GM19438 (cell line): ENCODE results near the gene SYT2.
"Not testable (repeated sequence)": the region's sequence is repeated elsewhere in the genome, so short reads cannot be mapped to it uniquely, and the experiment has no call there.

Experiments
- ATAC-seq: cut with Tn5 transposase; IDR thresholded peaks from one replicate; pipeline ENCODE4 v1.9.1; 2021; ENCODE audit warnings: low read depth; ENCODE audit not compliant: unreplicated experiment

The SYT2 gene

DNA sequence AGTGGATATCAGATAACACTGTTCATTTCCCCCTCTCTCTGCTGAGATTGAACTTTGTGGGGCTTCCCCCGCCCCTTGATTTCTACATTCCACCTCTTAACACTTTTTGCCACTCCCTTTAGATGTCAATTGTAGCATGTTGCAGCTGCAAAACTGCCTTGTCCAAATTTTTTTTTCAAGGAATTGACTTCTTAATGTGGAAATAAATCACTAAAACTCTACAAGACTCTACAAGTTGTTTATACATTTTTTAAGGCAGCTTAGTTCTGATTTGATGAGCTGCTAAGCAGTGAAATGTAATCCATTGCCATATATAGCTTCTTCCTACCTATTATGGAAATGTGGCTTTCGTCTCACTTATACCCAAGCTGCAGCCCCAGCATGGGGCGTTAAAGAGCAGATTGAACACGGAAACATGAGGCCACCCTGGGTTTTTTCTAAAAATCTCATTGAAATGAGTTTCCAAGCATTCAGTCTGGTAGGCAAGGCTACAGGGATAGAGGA is 132.2 kb downstream of the SYT2 start:
- no peak for ATAC-seq

DNA sequence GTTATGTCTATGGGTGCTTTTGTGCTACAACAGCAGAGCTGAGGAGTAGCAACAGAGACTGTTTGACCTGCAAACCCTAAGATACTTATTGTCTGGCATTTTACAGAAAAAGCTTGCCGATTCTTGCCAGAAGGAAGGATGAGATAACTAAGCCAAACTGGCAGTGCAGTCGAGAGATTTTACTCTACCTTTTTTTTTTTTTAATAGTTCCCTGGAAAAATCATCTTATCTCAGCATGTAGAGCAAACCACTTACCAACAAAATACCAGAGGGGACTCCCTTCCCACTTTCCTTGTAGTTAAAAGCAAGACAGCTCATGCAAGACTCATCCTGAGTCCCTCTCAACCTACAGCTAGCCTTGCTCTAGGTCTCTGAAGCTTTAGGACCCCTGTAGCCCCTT is 132.9 kb downstream of the SYT2 start:
- no peak for ATAC-seq

DNA sequence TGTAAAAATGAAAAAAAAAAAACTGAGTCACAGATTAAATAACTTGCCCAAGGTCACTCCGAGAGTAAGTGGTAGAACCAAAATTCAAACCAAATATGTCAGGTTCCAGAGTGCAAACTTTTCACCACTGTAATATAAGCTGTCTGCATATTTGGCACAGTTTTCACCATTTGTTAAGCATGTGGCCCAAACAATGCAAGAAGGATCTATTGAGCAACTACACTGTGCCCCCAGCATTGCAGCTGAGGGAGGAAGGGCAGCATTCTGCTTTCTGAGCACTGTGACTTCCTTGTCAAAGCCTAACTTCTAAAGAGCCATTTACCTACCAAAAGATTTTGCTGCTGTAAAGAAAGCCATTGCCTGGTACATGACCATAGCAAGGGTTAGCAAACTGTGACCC is 133.4 kb downstream of the SYT2 start:
- ATAC-seq, result no peak

DNA sequence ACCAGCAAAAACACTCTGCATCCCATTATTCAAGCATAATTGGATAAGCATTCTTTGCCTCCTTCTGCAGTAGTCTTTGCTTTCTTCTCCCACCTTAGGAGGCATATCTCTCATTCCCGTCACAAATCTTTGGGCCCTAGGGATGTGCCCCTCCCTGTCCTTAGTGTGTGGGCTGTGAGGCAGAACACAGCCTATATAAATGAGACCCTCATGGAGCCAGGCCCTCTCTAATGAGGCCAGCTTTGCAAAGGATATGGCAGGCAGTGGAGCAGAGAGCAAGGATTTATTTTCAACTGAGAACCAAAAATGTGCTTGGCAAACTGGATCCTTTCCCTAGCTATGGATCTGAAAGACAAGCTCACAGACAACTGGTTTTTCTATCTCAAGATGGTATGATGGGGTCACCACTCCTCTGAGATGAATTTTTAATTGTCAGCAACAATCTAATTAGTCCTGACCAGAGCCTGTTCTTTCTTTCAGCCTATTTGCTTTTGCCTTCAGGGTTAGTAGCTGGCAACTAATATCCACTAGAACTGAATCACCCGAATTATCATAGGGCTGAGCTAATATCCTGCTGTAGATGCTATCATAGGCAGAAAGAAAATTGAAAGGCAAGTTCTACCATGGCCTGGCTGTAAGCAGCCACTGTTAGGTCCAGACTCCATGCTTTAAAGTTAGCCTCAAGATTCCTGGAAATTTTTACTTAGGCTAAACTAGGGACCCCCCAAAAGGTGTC is 134.2 kb downstream of the SYT2 start:
- ATAC-seq, result no peak

DNA sequence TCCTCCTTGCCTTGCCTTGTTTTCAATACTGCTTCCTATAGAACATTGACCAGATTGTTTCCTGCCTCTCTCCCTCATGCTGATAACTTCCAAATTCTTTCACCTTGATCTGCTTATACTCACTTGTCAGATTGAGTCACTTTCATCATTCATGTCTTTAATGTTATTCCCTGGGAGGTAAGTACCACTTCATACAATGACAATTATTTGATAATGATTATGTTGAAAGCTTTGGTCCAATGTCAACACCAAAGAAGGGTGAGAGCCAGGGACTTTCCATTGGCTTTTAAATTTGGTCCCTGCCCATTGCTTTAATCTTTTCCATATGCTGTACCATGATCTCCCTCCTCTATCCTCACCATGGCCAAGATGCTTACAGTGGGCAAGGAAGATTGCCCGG is 137.4 kb downstream of the SYT2 start:
- no peak for ATAC-seq

GRCh38 chr1:202571719-202572339 is 138.4 kb downstream of the SYT2 start:
- no peak for ATAC-seq

- ATAC-seq, result no peak
These were observed 140.6 kb downstream of the SYT2 start for GRCh38 chr1:202569393-202570322.

- no peak for ATAC-seq
These were observed 141.4 kb downstream of the SYT2 start for GRCh38 chr1:202568826-202569225.

DNA sequence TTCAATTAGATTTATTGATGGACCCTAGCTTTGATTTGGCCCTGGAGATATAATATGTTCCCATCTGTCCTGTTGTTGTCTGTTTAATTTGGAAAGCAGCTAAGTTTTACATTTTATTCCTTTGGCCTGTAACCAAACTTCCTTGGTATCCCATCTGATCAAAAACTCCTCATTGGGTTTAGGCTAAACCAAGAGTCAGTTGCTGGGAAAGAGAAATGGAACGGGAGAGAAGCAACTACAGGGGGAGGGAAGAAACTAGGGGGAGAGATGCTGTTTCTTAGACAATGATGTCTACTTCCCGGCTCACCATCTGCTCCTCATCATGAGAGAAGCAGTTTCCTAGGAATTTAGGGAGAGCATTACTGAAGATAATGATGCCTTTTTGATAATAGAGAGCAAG is 141.8 kb downstream of the SYT2 start:
- no peak for ATAC-seq

DNA sequence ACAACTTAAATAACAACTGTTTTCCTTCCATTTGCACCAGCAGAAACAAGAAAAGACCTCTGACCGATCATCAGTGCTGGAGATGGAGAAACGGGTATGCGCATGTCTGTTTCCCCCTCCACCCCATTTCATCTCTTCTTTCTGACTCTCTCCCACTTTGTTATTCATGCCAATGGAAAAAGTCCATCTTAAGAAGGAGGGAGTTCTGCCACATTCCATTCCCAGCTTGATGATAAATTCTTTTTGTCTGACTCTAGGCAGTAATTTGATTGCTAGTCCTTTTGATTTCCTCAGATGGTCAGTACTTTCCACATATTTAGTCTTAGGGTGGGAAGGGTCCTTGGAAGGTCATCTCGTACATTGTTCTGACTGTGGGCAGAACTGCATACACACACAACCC is 142.5 kb downstream of the SYT2 start:
- no peak for ATAC-seq

- peak; percentile 95 for ATAC-seq
These were observed 144.2 kb downstream of the SYT2 start for GRCh38 chr1:202565890-202566602.

DNA sequence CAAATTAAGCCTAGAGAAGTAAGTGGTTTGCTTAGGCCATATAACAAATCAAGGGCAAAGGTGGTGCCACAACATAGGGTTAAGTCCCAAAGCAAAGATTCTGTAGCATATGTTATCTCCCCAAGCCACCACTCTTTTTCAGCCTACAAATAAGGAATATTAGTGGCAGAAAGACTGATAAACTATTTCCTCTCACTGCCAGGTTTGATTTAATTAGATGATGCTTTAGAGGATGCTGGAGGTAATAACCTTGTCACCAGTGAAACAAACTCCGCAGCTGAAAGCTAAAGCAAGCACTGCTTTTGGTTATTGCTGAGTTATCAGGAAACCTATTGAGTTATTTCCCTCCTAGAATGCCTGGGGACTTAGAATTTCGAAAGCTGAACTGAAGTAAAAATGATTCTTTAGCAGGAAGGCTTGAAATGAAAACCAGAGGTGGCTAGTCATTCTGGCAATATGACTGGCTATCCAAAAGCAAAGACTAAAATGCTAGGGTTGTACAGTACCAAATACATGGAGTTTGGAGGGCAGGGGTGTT is 145.2 kb downstream of the SYT2 start:
- no peak for ATAC-seq

DNA sequence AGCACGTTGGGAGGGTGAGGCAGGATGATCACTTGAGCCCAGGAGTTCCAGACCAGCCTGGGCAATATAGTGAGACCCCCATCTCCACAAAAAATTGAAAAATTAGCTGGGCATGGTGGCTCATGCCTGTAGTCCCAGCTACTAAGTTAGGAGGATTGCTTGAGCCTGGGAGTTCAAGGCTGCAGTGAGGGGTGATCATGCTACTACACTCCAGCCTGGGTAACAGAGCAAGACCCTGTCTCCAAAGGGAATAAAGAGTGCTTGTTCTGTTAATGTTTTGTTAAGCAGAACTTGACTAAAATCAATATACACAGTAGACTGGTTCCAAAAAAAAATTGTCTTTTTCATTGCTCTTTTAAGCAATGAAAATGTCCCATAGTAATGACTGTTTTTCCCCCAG is 146.4 kb downstream of the SYT2 start:
- no peak for ATAC-seq

DNA sequence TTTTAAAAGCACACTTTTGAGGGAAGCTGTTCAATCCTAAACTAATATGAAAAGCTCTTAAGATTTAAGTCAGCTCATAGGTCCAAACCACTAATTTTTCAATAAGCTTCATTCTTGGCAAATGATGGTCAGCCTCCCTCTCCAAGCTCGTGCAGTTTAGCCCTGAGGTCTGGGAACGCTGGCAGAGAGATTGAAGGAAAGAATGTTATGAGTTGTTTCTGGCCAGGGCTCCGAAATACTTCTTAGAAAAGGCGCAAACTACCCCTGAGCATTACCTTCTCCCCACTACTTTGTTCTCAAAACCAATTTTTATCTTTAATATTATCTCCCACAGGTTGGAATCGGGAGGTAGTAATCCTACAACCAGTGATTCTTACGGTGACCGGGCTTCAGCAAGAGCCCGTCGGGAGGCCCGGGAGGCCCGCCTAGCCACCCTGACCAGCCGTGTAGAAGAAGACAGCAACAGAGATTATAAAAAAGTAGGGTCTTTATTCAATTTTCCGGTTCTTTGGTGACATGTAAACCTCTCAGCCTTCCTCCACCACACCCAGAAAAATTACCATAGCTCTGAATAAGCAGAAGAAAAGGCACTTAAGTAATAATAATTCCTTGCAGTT is 147.7 kb downstream of the SYT2 start:
- ATAC-seq, result no peak

GRCh38 chr1:202561726-202562443 is 148.4 kb downstream of the SYT2 start:
- ATAC-seq, result no peak

GRCh38 chr1:202561240-202561639 is 149.0 kb downstream of the SYT2 start:
- ATAC-seq, result no peak

- not testable (repeated sequence) for ATAC-seq
These were observed 152.6 kb downstream of the SYT2 start for GRCh38 chr1:202557662-202558061.

GRCh38 chr1:202556037-202556436 is 154.2 kb downstream of the SYT2 start:
- not testable (repeated sequence) for ATAC-seq

DNA sequence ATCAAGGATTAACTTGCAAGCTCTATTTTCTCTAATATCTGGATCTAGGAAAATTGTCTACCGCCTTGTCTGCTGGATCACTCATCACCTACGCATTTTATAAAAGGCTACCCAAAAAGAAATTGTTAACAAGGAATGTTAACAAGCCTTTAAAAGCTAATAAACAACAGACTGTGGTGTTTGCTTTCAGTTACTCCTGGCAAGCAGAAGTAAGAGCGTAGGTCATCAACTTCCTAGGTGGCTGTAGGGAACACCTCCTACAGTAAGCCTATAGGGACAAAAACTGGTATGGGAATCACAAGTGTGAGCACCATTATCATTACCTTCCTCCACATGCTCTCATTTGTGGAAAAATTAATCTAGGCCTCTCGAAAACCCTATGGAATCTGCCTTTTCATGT is 155.6 kb downstream of the SYT2 start:
- ATAC-seq, result not testable (repeated sequence)
